Epithelial cell of esophagus (primary cell): ENCODE results near the gene PTPRN2.
"Not testable (repeated sequence)": the region's sequence is repeated elsewhere in the genome, so short reads cannot be mapped to it uniquely, and the experiment has no call there.

Experiments used
- DNase-seq: peaks from one replicate; pipeline ENCODE4 v3.0.0; 2010; ENCODE audit warnings: low read depth
- H3K4me3 ChIP-seq: 2 replicates; pipeline ENCODE4 v1.5.1; 2011; ENCODE audit warnings: mild to moderate bottlenecking, low read length, control low read depth
- CTCF ChIP-seq: IDR thresholded peaks from 2 replicates; pipeline ENCODE4 v1.5.1; 2011; ENCODE audit warnings: low read depth, mild to moderate bottlenecking, low read length, control low read depth, inconsistent platforms; ENCODE audit not compliant: insufficient read depth; ENCODE audit errors: missing control alignments

Gene PTPRN2

GRCh38 chr7:158524749-158525635 is 62.6 kb downstream of the PTPRN2 start:
- no peak for DNase-seq
- H3K4me3 ChIP-seq: no peak overlapping the region
- no peak for TF ChIP-seq CTCF

- not testable (repeated sequence) for DNase-seq, H3K4me3 ChIP-seq
Observed at GRCh38 chr7:158524286-158524685, 63.3 kb downstream of the PTPRN2 start.

GRCh38 chr7:158523877-158524276 is 63.7 kb downstream of the PTPRN2 start:
- not testable (repeated sequence) for DNase-seq, H3K4me3 ChIP-seq

- DNase-seq, H3K4me3 ChIP-seq: not testable (repeated sequence)
Observed at GRCh38 chr7:158523165-158523856, 64.3 kb downstream of the PTPRN2 start.

GRCh38 chr7:158521795-158522194 is 65.8 kb downstream of the PTPRN2 start:
- not testable (repeated sequence) for DNase-seq, H3K4me3 ChIP-seq

- no peak overlapping the region for H3K4me3 ChIP-seq
- no peak for DNase-seq
- TF ChIP-seq CTCF: no peak
Observed at GRCh38 chr7:158520825-158521224, 66.8 kb downstream of the PTPRN2 start.

- TF ChIP-seq CTCF: no peak
- no peak for DNase-seq
Observed at GRCh38 chr7:158519633-158520174, 67.9 kb downstream of the PTPRN2 start.

GRCh38 chr7:158518980-158519632 is 68.5 kb downstream of the PTPRN2 start:
- DNase-seq: no peak
- TF ChIP-seq CTCF: no peak
- H3K4me3 ChIP-seq: no peak overlapping the region

More at GRCh38 chr7:158519633-158520174, 67.9 kb downstream of the PTPRN2 start:
- no peak overlapping the region for H3K4me3 ChIP-seq

- no peak for TF ChIP-seq CTCF
Observed at GRCh38 chr7:158517571-158517970, 70.1 kb downstream of the PTPRN2 start.

More at GRCh38 chr7:158517571-158517970, 70.1 kb downstream of the PTPRN2 start:
- no peak for DNase-seq
- no peak overlapping the region for H3K4me3 ChIP-seq
